Thyroid gland (tissue), 4 donors: ENCODE results near the gene CHCHD6. TPM values are rescaled to one million over a fixed set of nuclear protein-coding genes. Genes with fewer than 3 reads are reported as not detected.

ENCODE experiments used
- DNase-seq, 2 donors: peaks; one replicate each; pipeline ENCODE4 v3.0.0-alpha.2; 2019
- H3K27ac ChIP-seq, 3 donors: fragments of 200-600 bp; sonication (generic); 1 replicate in 2 of 3; 2 replicates in 1 of 3; pipeline ENCODE4 v1.5.1; 2016 to 2019; ENCODE audit warnings: mild to moderate bottlenecking in 1 of 3, moderate library complexity in 1 of 3
- H3K27me3 ChIP-seq: fragments of 200-600 bp; sonication (generic); one replicate; pipeline ENCODE4 v1.5.1; 2019
- H3K36me3 ChIP-seq, 2 donors: fragments of 200-600 bp; sonication (generic); one replicate each; pipeline ENCODE4 v1.5.1; 2016 to 2019
- H3K4me1 ChIP-seq, 2 donors: fragments of 200-600 bp; sonication (generic); one replicate each; pipeline ENCODE4 v1.5.1; 2017 to 2019
- H3K4me3 ChIP-seq, 3 donors: fragments of 200-600 bp; sonication (generic); replicated peaks in 1 of 3; 1 replicate in 2 of 3; 2 replicates in 1 of 3; pipeline ENCODE4 v1.5.1; 2016; ENCODE audit warnings: mild to moderate bottlenecking in 1 of 3
- H3K9me3 ChIP-seq: fragments of 200-600 bp; sonication (generic); one replicate; pipeline ENCODE4 v1.5.1; 2017
- POLR2A ChIP-seq, 2 donors: fragments of 450-650 bp; IDR thresholded peaks; one replicate each; pipeline ENCODE4 v1.6.1; 2017; ENCODE audit warnings: antibody characterized with exemption in 2 of 2, mild to moderate bottlenecking in 2 of 2, moderate library complexity in 1 of 2
- WGBS, 2 donors: methylation state at CpG; one replicate each; pipeline ENCODE4 v1.1.5; 2017; 5-methylcytosine and 5-hydroxymethylcytosine counted together
- intact Hi-C: fragments of 100-400 bp; cut with DNase I; formaldehyde crosslinking; loops from one replicate; pipeline ENCODE4 v1.15.1; 2023
- total RNA-seq, 4 donors: library from RNA; depleted of rRNA; stranded (reverse); fragments of >200 nt; gene quantifications; one replicate each; pipeline ENCODE4 v1.2.3, GENCODE V29; 2016
- TF ChIP-seq, protein P1 (sequence below), 6 experiments: fragments of 200-600 bp in 3 of 6; fragments of 450-650 bp in 3 of 6; sonication (generic) in 3 of 6; IDR thresholded peaks; one replicate each; pipeline ENCODE4 v1.5.1; 2016 to 2019; ENCODE audit warnings: antibody characterized with exemption in 6 of 6, mild to moderate bottlenecking in 2 of 6, inconsistent platforms in 1 of 6, moderate library complexity in 1 of 6

CHCHD6 gene
- total RNA-seq, 4 donors from 2014 or later = 22.9 to 27.8 (median 24.4) TPM

DNA sequence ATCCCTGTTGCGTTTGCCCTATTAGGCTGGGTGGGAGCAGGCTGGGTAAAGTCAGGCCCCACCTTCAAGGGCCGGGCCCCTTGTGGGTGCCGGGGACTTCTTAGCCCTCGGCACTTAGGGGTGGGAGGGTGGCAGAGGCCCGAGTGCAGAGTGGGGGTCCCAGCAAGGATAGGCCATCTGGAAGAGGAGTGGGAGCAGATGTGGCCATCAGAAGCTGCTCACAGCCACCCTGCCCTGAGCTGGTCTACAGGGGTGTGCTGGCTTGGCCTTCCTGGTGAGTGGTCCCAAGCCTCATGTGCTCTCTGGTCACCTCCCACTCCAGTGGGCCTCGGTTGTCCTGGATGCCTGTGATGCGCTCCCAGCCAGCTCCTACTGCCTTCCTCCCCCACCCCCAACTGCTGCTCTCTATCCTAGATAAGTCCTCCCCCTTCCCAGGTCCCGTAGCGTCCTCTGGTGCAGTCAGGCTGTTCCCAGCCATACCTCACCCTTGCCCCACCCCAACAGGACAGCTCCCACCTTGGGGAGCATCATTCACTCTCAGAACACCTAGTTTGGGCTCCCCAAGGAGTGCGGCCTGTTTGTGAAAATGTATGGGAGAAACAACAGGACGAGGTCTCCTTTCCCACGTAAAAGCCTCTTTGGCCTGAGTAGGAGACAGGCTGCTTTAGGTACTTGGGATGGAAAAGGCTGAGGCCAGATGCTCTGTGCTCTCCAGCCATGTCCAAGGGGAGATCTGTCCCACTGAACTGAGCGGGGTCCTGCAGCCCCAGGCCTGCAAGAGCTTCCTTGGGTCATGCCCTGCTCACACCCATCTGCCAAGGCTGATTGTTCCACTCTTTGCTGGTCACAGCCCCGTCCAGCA lies 254.0 kb downstream of the CHCHD6 start:
- Histone ChIP-seq H3K27ac (no peak overlapping the region), H3K36me3 (no peaks in the 10 kb centered on the region), H3K27me3 (no peaks in the 10 kb centered on the region), H3K4me3 (no peak overlapping the region), H3K9me3 (no peaks in the 10 kb centered on the region), H3K4me1 (peaks cover 0 to 22% of the 10 kb centered on the region in 2 donors)
- DNase-seq = no peak
- WGBS, 2 donors = 97 to 98% methylated on average over 13 to 14 of the region's 14 CpGs
- intact Hi-C loops = no loop called here
- TF ChIP-seq, protein P1, sequence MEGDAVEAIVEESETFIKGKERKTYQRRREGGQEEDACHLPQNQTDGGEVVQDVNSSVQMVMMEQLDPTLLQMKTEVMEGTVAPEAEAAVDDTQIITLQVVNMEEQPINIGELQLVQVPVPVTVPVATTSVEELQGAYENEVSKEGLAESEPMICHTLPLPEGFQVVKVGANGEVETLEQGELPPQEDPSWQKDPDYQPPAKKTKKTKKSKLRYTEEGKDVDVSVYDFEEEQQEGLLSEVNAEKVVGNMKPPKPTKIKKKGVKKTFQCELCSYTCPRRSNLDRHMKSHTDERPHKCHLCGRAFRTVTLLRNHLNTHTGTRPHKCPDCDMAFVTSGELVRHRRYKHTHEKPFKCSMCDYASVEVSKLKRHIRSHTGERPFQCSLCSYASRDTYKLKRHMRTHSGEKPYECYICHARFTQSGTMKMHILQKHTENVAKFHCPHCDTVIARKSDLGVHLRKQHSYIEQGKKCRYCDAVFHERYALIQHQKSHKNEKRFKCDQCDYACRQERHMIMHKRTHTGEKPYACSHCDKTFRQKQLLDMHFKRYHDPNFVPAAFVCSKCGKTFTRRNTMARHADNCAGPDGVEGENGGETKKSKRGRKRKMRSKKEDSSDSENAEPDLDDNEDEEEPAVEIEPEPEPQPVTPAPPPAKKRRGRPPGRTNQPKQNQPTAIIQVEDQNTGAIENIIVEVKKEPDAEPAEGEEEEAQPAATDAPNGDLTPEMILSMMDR (IDR thresholded peaks at IDR 0.05) = no peak
- TF ChIP-seq POLR2A (IDR thresholded peaks at IDR 0.05) = no peak

DNA sequence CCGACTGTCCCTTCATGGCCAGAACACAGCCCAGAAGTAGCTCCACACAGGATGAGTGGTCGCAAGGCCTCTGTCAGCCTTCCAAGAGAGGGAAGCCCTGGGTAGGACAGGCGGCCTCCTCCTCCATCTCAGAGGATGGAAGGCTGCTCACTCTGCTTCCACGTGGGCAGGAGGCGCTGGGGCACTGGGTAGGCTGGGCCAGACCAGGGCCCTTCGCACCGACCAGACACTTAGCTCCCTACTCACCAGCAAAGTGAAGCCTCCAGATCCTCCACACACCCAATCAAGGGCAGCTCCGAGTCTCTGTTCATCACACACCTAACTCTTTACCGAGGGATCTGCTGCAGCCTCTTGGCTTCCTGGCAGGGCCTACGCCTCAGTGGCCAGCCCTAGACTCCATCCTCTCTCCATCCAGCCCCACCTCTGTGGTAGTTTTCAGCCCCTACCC lies 254.6 kb downstream of the CHCHD6 start:
- no peak overlapping the region for H3K4me3 ChIP-seq
- no peaks in the 10 kb centered on the region for H3K9me3 ChIP-seq
- no peaks in the 10 kb centered on the region for H3K27me3 ChIP-seq
- no peak for DNase-seq
- TF ChIP-seq, protein P1 (IDR thresholded peaks at IDR 0.05) = no peak
- no peak for TF ChIP-seq POLR2A (IDR thresholded peaks at IDR 0.05)
- WGBS, 2 donors = 83 to 87% methylated on average over 6 to 10 of the region's 10 CpGs
- no peaks in the 10 kb centered on the region for H3K36me3 ChIP-seq
- peaks cover 0 to 22% of the 10 kb centered on the region in 2 donors for H3K4me1 ChIP-seq
- intact Hi-C loops = no loop called here
- H3K27ac ChIP-seq = no peak overlapping the region

DNA sequence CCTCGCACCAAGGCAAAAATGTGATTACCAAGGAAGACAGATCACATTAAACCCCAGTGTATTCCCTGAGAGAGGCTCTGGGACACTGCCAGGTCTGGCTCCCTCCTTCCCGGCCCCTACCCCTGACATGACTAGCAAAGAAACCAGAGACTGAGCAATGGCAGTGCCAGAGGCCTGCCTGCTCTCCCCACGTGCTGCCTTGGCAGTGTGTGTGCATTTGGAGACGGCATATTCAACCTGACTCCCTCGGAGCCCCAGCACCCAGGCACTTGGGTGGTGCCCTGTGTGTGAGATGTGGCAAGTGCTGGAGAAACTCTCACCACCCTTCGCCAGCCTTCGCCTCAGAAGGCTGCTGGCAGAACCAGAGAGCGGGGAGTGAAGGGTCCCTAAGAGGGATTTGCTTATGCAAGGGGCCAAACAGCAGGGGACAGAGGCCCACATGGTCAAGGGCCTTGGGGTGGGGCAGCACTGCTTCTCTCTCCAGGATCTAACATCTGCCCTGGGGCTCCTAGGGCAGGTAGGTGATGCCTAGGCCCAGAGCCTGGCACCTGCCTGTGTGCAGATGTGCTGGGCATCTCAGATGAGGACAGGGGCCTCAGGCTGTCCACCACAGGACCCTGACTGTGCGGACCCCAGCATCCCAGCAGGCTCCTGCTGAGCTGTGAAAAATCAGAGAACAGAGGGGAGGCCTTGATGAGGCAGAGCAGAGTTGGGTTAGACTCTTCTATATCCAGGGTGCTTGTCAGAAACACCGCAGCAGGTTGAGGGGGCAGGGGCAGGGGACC lies 255.3 kb downstream of the CHCHD6 start:
- Histone ChIP-seq H3K27me3 (no peaks in the 10 kb centered on the region), H3K4me3 (no peak overlapping the region), H3K4me1 (peaks cover 0 to 22% of the 10 kb centered on the region in 2 donors), H3K27ac (no peak overlapping the region), H3K36me3 (no peaks in the 10 kb centered on the region), H3K9me3 (no peaks in the 10 kb centered on the region)
- TF ChIP-seq, protein P1 (IDR thresholded peaks at IDR 0.05) = no peak
- TF ChIP-seq POLR2A (IDR thresholded peaks at IDR 0.05) = no peak
- no peak for DNase-seq
- 85 to 90% methylated on average over 9 to 10 of the region's 10 CpGs for WGBS, 2 donors
- intact Hi-C loops = no loop called here

DNA sequence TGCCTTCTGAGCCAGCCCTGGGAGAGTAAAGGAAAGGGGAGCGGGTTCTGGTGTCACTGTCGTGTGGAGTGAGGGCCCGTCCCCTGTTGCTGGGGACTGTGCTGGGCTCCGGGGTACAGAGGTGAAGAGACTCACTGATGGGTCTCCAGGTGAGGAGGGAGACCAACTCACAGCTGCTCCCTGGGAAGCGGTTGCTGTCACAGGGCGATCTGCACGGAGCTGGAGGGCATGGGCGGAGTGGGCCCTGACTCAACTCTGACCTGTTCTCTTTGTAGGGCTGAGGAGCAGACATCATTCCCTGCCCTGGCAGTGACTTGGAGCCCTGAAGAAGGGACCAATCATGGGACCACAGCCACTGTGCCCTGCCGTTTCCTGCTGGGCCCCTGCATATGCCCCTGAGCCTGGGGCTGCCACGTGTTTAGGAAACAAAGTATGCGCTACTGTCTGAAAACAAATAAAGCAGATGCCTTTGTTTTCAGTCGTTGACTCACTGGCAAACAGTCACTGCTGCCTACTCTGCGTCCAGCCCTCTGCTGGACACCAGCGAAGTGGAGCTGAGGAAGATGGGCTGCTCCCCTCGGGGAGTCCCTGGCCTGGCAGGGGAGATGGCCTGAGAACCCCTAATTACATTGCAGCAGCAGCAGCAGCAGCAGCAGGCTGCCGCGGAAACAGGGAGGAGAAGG lies 256.0 kb downstream of the CHCHD6 start:
- intact Hi-C loops = no loop called here
- Histone ChIP-seq H3K4me3 (no peak overlapping the region), H3K36me3 (no peaks in the 10 kb centered on the region), H3K4me1 (peaks cover 0 to 22% of the 10 kb centered on the region in 2 donors), H3K27ac (no peak overlapping the region), H3K9me3 (no peaks in the 10 kb centered on the region), H3K27me3 (no peaks in the 10 kb centered on the region)
- no peak for TF ChIP-seq POLR2A (IDR thresholded peaks at IDR 0.05)
- TF ChIP-seq, protein P1 (IDR thresholded peaks at IDR 0.05) = no peak
- 81 to 83% methylated on average over 14 to 17 of the region's 17 CpGs for WGBS, 2 donors
- DNase-seq = no peak
